Panc1 (cell line): ENCODE measurements around the gene C2CD3. TPM values are rescaled to one million over a fixed set of nuclear protein-coding genes. Genes with fewer than 3 reads are reported as not detected.

Experiments used
- ATAC-seq: fragments of 200-7000 bp; cut with Tn5 transposase; 2 replicates; pipeline ENCODE4 v1.9.1; 2020; ENCODE audit warnings: mild to moderate bottlenecking, moderate library complexity
- BruUV-seq: library from RNA; stranded (reverse); fragments of 400-500 nt; replicated peaks from 2 replicates; lab custom pipeline; 2021; lab: Mats Ljungman, UMichigan
- CTCF ChIA-PET: fragments of 300-600 bp; sonication (Branson Sonifier 250); formaldehyde crosslinking; loops from one replicate; lab custom pipeline; 2022; ENCODE audit warnings: antibody characterized with exemption; lab: Charles Lee
- POLR2A ChIA-PET: fragments of 300-600 bp; sonication (Branson Sonifier 250); formaldehyde crosslinking; loops from one replicate; lab custom pipeline; 2022; ENCODE audit warnings: antibody characterized with exemption; lab: Charles Lee
- DNase-seq: peaks from one replicate; pipeline ENCODE4 v3.0.0-alpha.2; 2010; ENCODE audit warnings: low read depth, low spot score
- H3K27ac ChIP-seq: 2 replicates; pipeline ENCODE4 v1.5.1; 2011; ENCODE audit warnings: mild to moderate bottlenecking, low read length, inconsistent platforms
- H3K27me3 ChIP-seq: fragments of 200-500 bp; sonication (Bioruptor generic); 2 replicates; pipeline ENCODE4 v1.6.0; 2014; ENCODE audit warnings: low read length, inconsistent platforms; ENCODE audit not compliant: control insufficient read depth, insufficient read depth
- H3K36me3 ChIP-seq: fragments of 200-500 bp; sonication (Bioruptor generic); 2 replicates; pipeline ENCODE4 v1.5.1; 2014; ENCODE audit warnings: inconsistent platforms, mild to moderate bottlenecking, low read length, moderate library complexity; ENCODE audit not compliant: control insufficient read depth, insufficient read depth
- H3K4me1 ChIP-seq: 2 replicates; pipeline ENCODE4 v1.5.1; 2011; ENCODE audit warnings: inconsistent platforms, mild to moderate bottlenecking, low read length, moderate library complexity; ENCODE audit not compliant: control insufficient read depth, insufficient read depth
- H3K4me3 ChIP-seq, 2 experiments: 2 replicates each; pipeline ENCODE4 v1.5.1; 2011 to 2012; ENCODE audit warnings: low read depth in 2 of 2, low read length in 2 of 2, mild to moderate bottlenecking in 2 of 2, inconsistent platforms in 1 of 2, moderate library complexity in 1 of 2
- H3K9me3 ChIP-seq: fragments of 200-500 bp; sonication (Bioruptor generic); 2 replicates; pipeline ENCODE4 v1.5.1; 2014; ENCODE audit warnings: low read depth, mild to moderate bottlenecking, inconsistent platforms, low read length, moderate library complexity; ENCODE audit not compliant: control insufficient read depth, insufficient read depth
- CTCF ChIP-seq: fragments of 450-650 bp; IDR thresholded peaks from 2 replicates; pipeline ENCODE4 v1.5.1; 2017; ENCODE audit warnings: mild to moderate bottlenecking
- POLR2AphosphoS5 ChIP-seq: IDR thresholded peaks from 2 replicates; pipeline ENCODE4 v1.6.1; 2012; ENCODE audit warnings: mild to moderate bottlenecking, low read depth, low read length, moderate library complexity
- REST ChIP-seq, 2 experiments: IDR thresholded peaks; 2 replicates each; pipeline ENCODE4 v1.6.1; 2011 to 2012; ENCODE audit warnings: low read depth in 2 of 2, control low read depth in 1 of 2, low read length in 1 of 2, mild to moderate bottlenecking in 1 of 2, moderate library complexity in 1 of 2; ENCODE audit not compliant: insufficient read depth in 1 of 2
- SIN3A ChIP-seq: IDR thresholded peaks from 2 replicates; pipeline ENCODE4 v1.6.1; 2012; ENCODE audit warnings: low read depth, mild to moderate bottlenecking, low read length, moderate library complexity, borderline replicate concordance; ENCODE audit not compliant: insufficient read depth
- TCF7L2 ChIP-seq: IDR thresholded peaks from 2 replicates; pipeline ENCODE4 v1.6.1; 2011; ENCODE audit warnings: mild to moderate bottlenecking, low read depth, low read length, inconsistent platforms
- in situ Hi-C: cut with HindIII; loops from 2 replicates; pipeline ENCODE4 v1.10.0; 2016; ENCODE audit warnings: low sequenced_read_pairs, low pct_unique_long_range_greater_than_20kb
- intact Hi-C: fragments of 100-400 bp; cut with micrococcal nuclease; formaldehyde crosslinking; loops from one replicate; pipeline ENCODE4 v1.10.0; 2022; ENCODE audit not compliant: unreplicated experiment
- total RNA-seq: library from RNA; stranded (reverse); gene quantifications from one replicate; pipeline ENCODE4 v1.2.1, GENCODE V29; 2021; ENCODE audit not compliant: unreplicated experiment

Gene C2CD3
- total RNA-seq, 1 experiment from 2014 or later: 51.8 TPM

GRCh38 chr11:74168838-74169237 lies 2.0 kb downstream of the C2CD3 start:
- DNase-seq (no peak), ATAC-seq (no peak)
- intact Hi-C loops (no loop called here), in situ Hi-C loops (no loop called here)
- Histone ChIP-seq H3K4me3 (peak overlapping the region in 1 of 2 experiments; percentile 97; a peak in 2 of 4 replicates), H3K9me3 (no peaks in the 10 kb centered on the region), H3K4me1 (peaks cover 21% of the 10 kb centered on the region), H3K27me3 (no peaks in the 10 kb centered on the region), H3K36me3 (peaks cover 34% of the 10 kb centered on the region), H3K27ac (peak overlapping the region; percentile 99; the same call in 1 of the 2 replicates)
- ChIA-PET CTCF (no interaction called here), POLR2A (no interaction called here)
- no TSS peak for BruUV-seq
- TF ChIP-seq TCF7L2 (no peak), REST (IDR thresholded peaks at IDR 0.05; ENCODE audit: insufficient read depth in 1 of 2, low read depth in 2 of 2, low read length in 1 of 2) (no peak), SIN3A (no peak), CTCF (no peak), POLR2AphosphoS5 (no peak)

- no peak overlapping the region for H3K4me3 ChIP-seq
- POLR2A ChIA-PET: no interaction called here
- no TSS peak for BruUV-seq
- intact Hi-C loops (no loop called here), in situ Hi-C loops (no loop called here)
- DNase-seq (no peak), ATAC-seq (peak; percentile 59; the same call in 1 of the 2 replicates)
- no peaks in the 10 kb centered on the region for H3K27me3 ChIP-seq
- CTCF ChIA-PET: no interaction called here
- TF ChIP-seq POLR2AphosphoS5: no peak
- H3K36me3 ChIP-seq: peaks cover 34% of the 10 kb centered on the region
- no peak overlapping the region for H3K27ac ChIP-seq
- no peaks in the 10 kb centered on the region for H3K9me3 ChIP-seq
- no peaks in the 10 kb centered on the region for H3K4me1 ChIP-seq
Observed at GRCh38 chr11:74162681-74163467, 7.9 kb downstream of the C2CD3 start.

GRCh38 chr11:74159642-74160041 lies 11.2 kb downstream of the C2CD3 start:
- Histone ChIP-seq H3K4me1 (peaks cover 2% of the 10 kb centered on the region), H3K36me3 (peaks cover 14% of the 10 kb centered on the region; the same call in 1 of the 2 replicates), H3K27me3 (no peaks in the 10 kb centered on the region), H3K4me3 (no peak overlapping the region), H3K9me3 (no peaks in the 10 kb centered on the region), H3K27ac (no peak overlapping the region)
- ChIA-PET CTCF (no interaction called here), POLR2A (interaction anchor here (0.6 kb wide), 1 partner anchor 39 kb away, joined by 4 read pairs; no protein-coding TSS in a partner anchor)
- TF ChIP-seq SIN3A (no peak), REST (IDR thresholded peaks at IDR 0.05; ENCODE audit: insufficient read depth in 1 of 2, low read depth in 2 of 2, low read length in 1 of 2) (no peak), POLR2AphosphoS5 (no peak), CTCF (no peak), TCF7L2 (no peak)
- intact Hi-C loops: no loop called here
- in situ Hi-C loops: no loop called here
- DNase-seq: no peak
- no peak for ATAC-seq
- no TSS peak for BruUV-seq
